Measurements from ENCODE around the gene CBLB.

DNA sequence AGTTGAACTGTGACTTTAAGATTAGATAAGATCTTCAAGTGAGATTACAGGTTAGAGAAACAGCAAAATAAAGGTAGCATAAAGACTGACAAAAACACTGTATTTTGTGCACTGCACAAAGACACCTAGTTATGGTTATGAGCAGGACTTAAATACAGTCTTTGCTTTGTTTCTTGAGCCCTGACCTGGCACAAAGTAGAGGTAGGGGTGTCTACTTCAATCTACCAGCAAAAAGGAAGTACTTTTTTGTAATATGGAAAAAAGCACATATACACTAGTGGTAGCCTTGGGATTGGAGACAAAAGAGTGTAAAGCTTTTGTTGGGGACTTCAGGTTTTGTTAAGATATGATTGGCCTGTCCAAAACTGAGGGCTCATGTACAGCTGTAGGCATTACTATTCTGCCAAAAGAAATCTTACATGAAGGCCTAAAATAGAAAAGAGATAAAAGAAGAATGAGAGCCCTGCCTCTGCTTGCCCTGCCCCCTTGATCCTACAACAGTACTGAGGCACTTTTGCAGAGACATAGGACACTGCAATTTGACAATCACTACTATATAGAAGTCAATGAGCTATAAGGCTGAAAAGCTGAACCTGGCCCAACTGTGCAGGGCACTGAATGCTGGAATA is 194.3 kb downstream of the CBLB start:
- TF ChIP-seq CREB1 (CRISPR knock-in tag; IDR thresholded peaks at IDR 0.05; ENCODE audit: low read depth) (no peak), ZNF114 (CRISPR knock-in tag; IDR thresholded peaks at IDR 0.05) (no peak), EZH2 (IDR thresholded peaks at IDR 0.05; ENCODE audit: low read depth, unreplicated experiment) (no peak), POLR2AphosphoS5 (IDR thresholded peaks at IDR 0.05; ENCODE audit: low read depth) (no peak), EZH2phosphoT487 (IDR thresholded peaks at IDR 0.05; ENCODE audit: unreplicated experiment) (no peak)
- TF ChIP-seq, protein P1, sequence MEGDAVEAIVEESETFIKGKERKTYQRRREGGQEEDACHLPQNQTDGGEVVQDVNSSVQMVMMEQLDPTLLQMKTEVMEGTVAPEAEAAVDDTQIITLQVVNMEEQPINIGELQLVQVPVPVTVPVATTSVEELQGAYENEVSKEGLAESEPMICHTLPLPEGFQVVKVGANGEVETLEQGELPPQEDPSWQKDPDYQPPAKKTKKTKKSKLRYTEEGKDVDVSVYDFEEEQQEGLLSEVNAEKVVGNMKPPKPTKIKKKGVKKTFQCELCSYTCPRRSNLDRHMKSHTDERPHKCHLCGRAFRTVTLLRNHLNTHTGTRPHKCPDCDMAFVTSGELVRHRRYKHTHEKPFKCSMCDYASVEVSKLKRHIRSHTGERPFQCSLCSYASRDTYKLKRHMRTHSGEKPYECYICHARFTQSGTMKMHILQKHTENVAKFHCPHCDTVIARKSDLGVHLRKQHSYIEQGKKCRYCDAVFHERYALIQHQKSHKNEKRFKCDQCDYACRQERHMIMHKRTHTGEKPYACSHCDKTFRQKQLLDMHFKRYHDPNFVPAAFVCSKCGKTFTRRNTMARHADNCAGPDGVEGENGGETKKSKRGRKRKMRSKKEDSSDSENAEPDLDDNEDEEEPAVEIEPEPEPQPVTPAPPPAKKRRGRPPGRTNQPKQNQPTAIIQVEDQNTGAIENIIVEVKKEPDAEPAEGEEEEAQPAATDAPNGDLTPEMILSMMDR (conservative IDR thresholded peaks at IDR 0.05; ENCODE audit: low read depth in 2 of 2) = no peak

Data from GM23338 (cell line).